LoVo (cell line): ENCODE data around the gene ITPA.
A peak's percentile ranks its signal among the peaks of the same experiment; 100 is the strongest.

Experiments
- DNase-seq: peaks from one replicate; pipeline ENCODE4 v3.0.0-alpha.2; 2016; ENCODE audit warnings: low spot score

Gene ITPA

GRCh38 chr20:3229158-3229557, 19.9 kb downstream of the ITPA start:
- DNase-seq = no peak

- DNase-seq = no peak
Measured at GRCh38 chr20:3229798-3230197, 20.5 kb downstream of the ITPA start.

GRCh38 chr20:3231116-3231515, 21.8 kb downstream of the ITPA start:
- DNase-seq = no peak

- DNase-seq = no peak
Measured at GRCh38 chr20:3231889-3232588, 22.7 kb downstream of the ITPA start.

- no peak for DNase-seq
Measured at GRCh38 chr20:3233131-3233990, 24.1 kb downstream of the ITPA start.

- DNase-seq = no peak
Measured at GRCh38 chr20:3233991-3234498, 24.7 kb downstream of the ITPA start.

GRCh38 chr20:3235666-3236324, 26.5 kb downstream of the ITPA start:
- DNase-seq = peak; percentile 56

GRCh38 chr20:3237011-3237957, 28.0 kb downstream of the ITPA start:
- DNase-seq = no peak

GRCh38 chr20:3237958-3238615, 28.8 kb downstream of the ITPA start:
- DNase-seq = no peak

GRCh38 chr20:3238616-3239025, 29.3 kb downstream of the ITPA start:
- peak; percentile 37 for DNase-seq

- DNase-seq = peak; percentile 89
Measured at GRCh38 chr20:3239026-3239866, 29.9 kb downstream of the ITPA start, which contains the start of gene SLC4A11. SLC4A11 (minus strand) TSS chr20:3239190; CDS start chr20:3239137, 53 bp downstream.

- no peak for DNase-seq
Measured at GRCh38 chr20:3239867-3240775, 30.8 kb downstream of the ITPA start.

- DNase-seq = no peak
Measured at GRCh38 chr20:3240776-3241363, 31.6 kb downstream of the ITPA start.

- DNase-seq = no peak
Measured at GRCh38 chr20:3242172-3242692, 32.9 kb downstream of the ITPA start.

GRCh38 chr20:3243718-3244358, 34.5 kb downstream of the ITPA start:
- DNase-seq = no peak

- no peak for DNase-seq
Measured at GRCh38 chr20:3244613-3245012, 35.3 kb downstream of the ITPA start.

- no peak for DNase-seq
Measured at GRCh38 chr20:3245156-3245555, 35.9 kb downstream of the ITPA start.

GRCh38 chr20:3245711-3246110, 36.4 kb downstream of the ITPA start:
- no peak for DNase-seq
